Fibroblast of mammary gland (primary cell): Measurements from ENCODE around the gene KIF23.

Source experiments
- DNase-seq: peaks from one replicate; pipeline ENCODE4 v3.0.0-alpha.2; 2010; ENCODE audit warnings: low read depth
- H3K4me3 ChIP-seq: 2 replicates; pipeline ENCODE4 v1.5.1; 2011; ENCODE audit warnings: low read depth, mild to moderate bottlenecking, low read length, moderate library complexity; ENCODE audit not compliant: control insufficient read depth
- CTCF ChIP-seq: conservative IDR thresholded peaks from 2 replicates; pipeline ENCODE4 v1.5.1; 2011; ENCODE audit warnings: low read depth, low read length, inconsistent platforms; ENCODE audit not compliant: control insufficient read depth, insufficient read depth

The KIF23 gene

GRCh38 chr15:69462493-69463181 lies 48.5 kb downstream of the KIF23 start:
- H3K4me3 ChIP-seq = peak overlapping the region; percentile 62
- TF ChIP-seq CTCF = peak; percentile 74
- peak; percentile 99 for DNase-seq

GRCh38 chr15:69463182-69463756 lies 49.1 kb downstream of the KIF23 start:
- TF ChIP-seq CTCF = no peak
- no peak for DNase-seq
- H3K4me3 ChIP-seq = peak overlapping the region; percentile 62

- H3K4me3 ChIP-seq = no peak overlapping the region
- DNase-seq = no peak
- TF ChIP-seq CTCF = no peak
Measured at GRCh38 chr15:69465253-69465652, 51.1 kb downstream of the KIF23 start.

- no peak overlapping the region for H3K4me3 ChIP-seq
- no peak for TF ChIP-seq CTCF
- no peak for DNase-seq
Measured at GRCh38 chr15:69466733-69467132, 52.6 kb downstream of the KIF23 start.

GRCh38 chr15:69467636-69468035 lies 53.5 kb downstream of the KIF23 start:
- TF ChIP-seq CTCF = no peak
- no peak for DNase-seq
- no peak overlapping the region for H3K4me3 ChIP-seq

- no peak overlapping the region for H3K4me3 ChIP-seq
- TF ChIP-seq CTCF = no peak
- peak; percentile 47 for DNase-seq
Measured at GRCh38 chr15:69468241-69469121, 54.3 kb downstream of the KIF23 start.
